Hepatocyte (in vitro differentiated cells): Measurements from ENCODE around the gene MAGI2. TPM values are rescaled to one million over a fixed set of nuclear protein-coding genes. Genes with fewer than 3 reads are reported as not detected.

Source experiments
- DNase-seq: peaks from one replicate; pipeline ENCODE4 v3.0.0-alpha.2; 2016; ENCODE audit warnings: low spot score
- H2AFZ ChIP-seq: fragments of 200-600 bp; sonication (generic); 2 replicates; pipeline ENCODE4 v1.6.0; 2016; ENCODE audit warnings: antibody characterized with exemption, mild to moderate bottlenecking
- H3K27ac ChIP-seq: fragments of 200-600 bp; sonication (generic); 2 replicates; pipeline ENCODE4 v1.5.1; 2016; ENCODE audit warnings: mild to moderate bottlenecking
- H3K27me3 ChIP-seq: fragments of 200-600 bp; sonication (generic); 2 replicates; pipeline ENCODE4 v1.6.1; 2016
- H3K36me3 ChIP-seq: fragments of 200-600 bp; sonication (generic); replicated peaks from 2 replicates; pipeline ENCODE4 v1.5.1; 2016; ENCODE audit warnings: low read depth; ENCODE audit not compliant: insufficient read depth
- H3K4me1 ChIP-seq: fragments of 200-600 bp; sonication (generic); 2 replicates; pipeline ENCODE4 v1.5.1; 2016; ENCODE audit warnings: mild to moderate bottlenecking, moderate library complexity; ENCODE audit not compliant: insufficient read depth
- H3K4me2 ChIP-seq: fragments of 200-600 bp; sonication (generic); 2 replicates; pipeline ENCODE4 v1.6.0; 2016
- H3K4me3 ChIP-seq: fragments of 200-600 bp; sonication (generic); 2 replicates; pipeline ENCODE4 v1.5.1; 2016; ENCODE audit warnings: mild to moderate bottlenecking
- H3K79me2 ChIP-seq: fragments of 200-600 bp; sonication (generic); 2 replicates; pipeline ENCODE4 v1.6.0; 2017; ENCODE audit warnings: mild to moderate bottlenecking
- H3K9me2 ChIP-seq: fragments of 200-600 bp; sonication (generic); replicated peaks from 2 replicates; pipeline ENCODE4 v1.6.0; 2017; ENCODE audit warnings: mild to moderate bottlenecking; ENCODE audit not compliant: insufficient read depth
- H3K9me3 ChIP-seq: fragments of 200-600 bp; sonication (generic); 2 replicates; pipeline ENCODE4 v1.5.1; 2016; ENCODE audit warnings: low read depth, mild to moderate bottlenecking
- H4K20me1 ChIP-seq: fragments of 200-600 bp; sonication (generic); 2 replicates; pipeline ENCODE4 v1.6.0; 2016; ENCODE audit warnings: mild to moderate bottlenecking; ENCODE audit not compliant: insufficient read depth, poor library complexity, severe bottlenecking
- EZH2 ChIP-seq: fragments of 200-600 bp; sonication (generic); IDR thresholded peaks from 2 replicates; pipeline ENCODE4 v1.6.1; 2016; ENCODE audit warnings: antibody characterized with exemption, mild to moderate bottlenecking, borderline replicate concordance
- EZH2phosphoT487 ChIP-seq: fragments of 200-600 bp; sonication (generic); IDR thresholded peaks from one replicate; pipeline ENCODE4 v1.6.1; 2018; ENCODE audit warnings: antibody characterized with exemption, mild to moderate bottlenecking, low read depth, moderate library complexity; ENCODE audit not compliant: unreplicated experiment, severe bottlenecking
- WGBS: methylation state at CpG from one replicate; pipeline ENCODE4 v1.1.6; 2016; ENCODE audit warnings: low lambda C conversion rate; ENCODE audit errors: missing lambda C conversion rate; 5-methylcytosine and 5-hydroxymethylcytosine counted together
- polyA plus RNA-seq: library from polyadenylated mRNA; unstranded; fragments of >200 nt; fragmentation: Nextera tagmentation; extraction: Ambion mirVana; gene quantifications from 2 replicates; pipeline ENCODE4 v1.2.1, GENCODE V29; 2016
- total RNA-seq: library from RNA; depleted of rRNA; stranded (reverse); fragments of >200 nt; gene quantifications from 2 replicates; pipeline ENCODE4 v1.2.3, GENCODE V29; 2014
- TF ChIP-seq, protein P1 (sequence below): fragments of 200-600 bp; sonication (generic); IDR thresholded peaks from 2 replicates; pipeline ENCODE4 v1.5.1; 2016; ENCODE audit warnings: antibody characterized with exemption, mild to moderate bottlenecking; ENCODE audit not compliant: poor library complexity

MAGI2 gene
- total and polyA plus RNA-seq, 2 experiments from 2014 or later = 3.1 to 6.7 TPM

DNA sequence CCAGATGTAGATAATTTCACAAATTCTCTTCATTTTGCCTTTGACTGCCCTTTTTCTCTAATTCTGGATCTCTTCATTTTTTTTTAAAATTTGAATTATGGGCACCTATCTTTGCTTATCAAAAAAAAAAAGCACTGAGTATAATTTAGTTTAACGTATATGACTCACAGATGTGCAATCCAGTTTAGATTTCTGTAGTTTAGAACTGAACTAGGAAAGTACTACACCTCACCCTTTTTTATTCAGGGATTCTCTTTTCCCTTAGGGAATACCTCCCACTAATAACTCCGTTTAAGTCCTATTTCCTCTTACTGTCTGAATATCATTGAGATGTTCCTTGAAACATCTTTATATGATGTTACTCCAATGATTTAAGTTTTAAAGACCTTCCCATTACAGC lies 665.0 kb downstream of the MAGI2 start:
- no peak for DNase-seq
- Histone ChIP-seq H3K36me3 (no peaks in the 10 kb centered on the region), H3K27me3 (no peaks in the 10 kb centered on the region), H3K9me2 (no peaks in the 10 kb centered on the region), H3K27ac (no peak overlapping the region), H3K9me3 (no peaks in the 10 kb centered on the region), H2AFZ (no peak overlapping the region), H3K4me3 (no peak overlapping the region), H3K4me2 (no peak overlapping the region), H3K79me2 (no peaks in the 10 kb centered on the region), H4K20me1 (no peaks in the 10 kb centered on the region), H3K4me1 (no peaks in the 10 kb centered on the region)
- WGBS = 72% methylated on average over 2 of the region's 2 CpGs
- TF ChIP-seq EZH2phosphoT487 (no peak), EZH2 (no peak)
- TF ChIP-seq, protein P1, sequence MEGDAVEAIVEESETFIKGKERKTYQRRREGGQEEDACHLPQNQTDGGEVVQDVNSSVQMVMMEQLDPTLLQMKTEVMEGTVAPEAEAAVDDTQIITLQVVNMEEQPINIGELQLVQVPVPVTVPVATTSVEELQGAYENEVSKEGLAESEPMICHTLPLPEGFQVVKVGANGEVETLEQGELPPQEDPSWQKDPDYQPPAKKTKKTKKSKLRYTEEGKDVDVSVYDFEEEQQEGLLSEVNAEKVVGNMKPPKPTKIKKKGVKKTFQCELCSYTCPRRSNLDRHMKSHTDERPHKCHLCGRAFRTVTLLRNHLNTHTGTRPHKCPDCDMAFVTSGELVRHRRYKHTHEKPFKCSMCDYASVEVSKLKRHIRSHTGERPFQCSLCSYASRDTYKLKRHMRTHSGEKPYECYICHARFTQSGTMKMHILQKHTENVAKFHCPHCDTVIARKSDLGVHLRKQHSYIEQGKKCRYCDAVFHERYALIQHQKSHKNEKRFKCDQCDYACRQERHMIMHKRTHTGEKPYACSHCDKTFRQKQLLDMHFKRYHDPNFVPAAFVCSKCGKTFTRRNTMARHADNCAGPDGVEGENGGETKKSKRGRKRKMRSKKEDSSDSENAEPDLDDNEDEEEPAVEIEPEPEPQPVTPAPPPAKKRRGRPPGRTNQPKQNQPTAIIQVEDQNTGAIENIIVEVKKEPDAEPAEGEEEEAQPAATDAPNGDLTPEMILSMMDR = no peak

DNA sequence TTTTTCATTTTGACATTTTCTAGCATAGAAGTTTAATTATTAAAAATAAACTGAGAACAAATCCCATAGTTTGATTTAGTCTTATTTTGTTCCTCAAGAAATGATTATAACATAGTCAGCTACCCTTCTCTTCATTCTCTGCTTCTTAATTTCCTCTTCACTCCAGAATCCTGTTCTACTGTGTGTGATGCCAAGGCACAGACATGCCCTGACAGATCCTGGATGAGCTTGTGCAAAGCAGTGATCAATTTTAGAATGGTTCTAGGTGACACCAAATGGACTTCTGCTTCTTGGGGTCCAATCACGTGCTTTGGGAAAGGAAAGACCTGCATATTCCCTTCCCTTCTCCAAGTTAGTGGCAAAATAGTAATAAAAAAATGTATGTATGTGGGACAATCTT lies 665.6 kb downstream of the MAGI2 start:
- no peak for DNase-seq
- H3K4me2 ChIP-seq = no peak overlapping the region
- H4K20me1 ChIP-seq = no peaks in the 10 kb centered on the region
- no peak for TF ChIP-seq EZH2phosphoT487
- TF ChIP-seq EZH2 = no peak
- TF ChIP-seq, protein P1 = no peak
- H3K9me2 ChIP-seq = no peaks in the 10 kb centered on the region
- H3K9me3 ChIP-seq = no peaks in the 10 kb centered on the region
- WGBS = 88% methylated on average over 1 of the region's 1 CpG
- H3K79me2 ChIP-seq = no peaks in the 10 kb centered on the region
- no peak overlapping the region for H3K27ac ChIP-seq
- no peak overlapping the region for H2AFZ ChIP-seq
- no peaks in the 10 kb centered on the region for H3K36me3 ChIP-seq
- no peaks in the 10 kb centered on the region for H3K27me3 ChIP-seq
- no peak overlapping the region for H3K4me3 ChIP-seq
- H3K4me1 ChIP-seq = no peaks in the 10 kb centered on the region

DNA sequence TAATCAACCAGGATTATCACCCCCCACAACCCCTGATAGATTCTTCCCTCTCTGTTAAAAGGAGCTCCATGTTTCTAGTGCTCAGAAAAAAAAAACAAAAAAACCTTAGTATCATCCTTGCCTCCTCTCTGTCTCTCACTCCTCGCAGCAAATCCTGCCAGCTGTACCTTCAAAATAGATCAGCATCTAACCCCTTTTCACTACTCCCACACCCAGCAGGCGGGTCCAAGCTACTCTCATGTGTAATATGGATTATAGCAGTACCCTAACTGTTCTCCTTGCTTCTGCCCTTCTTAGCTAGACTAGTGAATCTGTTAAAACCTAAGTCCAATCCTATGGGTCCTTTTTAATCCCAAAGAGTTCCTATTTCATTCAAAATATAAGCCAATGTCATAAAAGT lies 667.4 kb downstream of the MAGI2 start:
- WGBS = 88% methylated on average over 2 of the region's 2 CpGs
- Histone ChIP-seq H2AFZ (no peak overlapping the region), H3K4me3 (no peak overlapping the region), H3K4me2 (no peak overlapping the region), H3K79me2 (no peaks in the 10 kb centered on the region), H3K27ac (no peak overlapping the region), H3K9me2 (no peaks in the 10 kb centered on the region), H3K9me3 (no peaks in the 10 kb centered on the region), H3K4me1 (no peaks in the 10 kb centered on the region), H3K27me3 (no peaks in the 10 kb centered on the region), H3K36me3 (no peaks in the 10 kb centered on the region), H4K20me1 (no peaks in the 10 kb centered on the region)
- DNase-seq = no peak
- TF ChIP-seq, protein P1 = no peak
- TF ChIP-seq EZH2 (no peak), EZH2phosphoT487 (no peak)
